Heart right ventricle (tissue), 16 donors: ENCODE results near the gene IL6ST. TPM values are rescaled to one million over a fixed set of nuclear protein-coding genes. Genes with fewer than 3 reads are reported as not detected.

ENCODE experiments used
- ATAC-seq, 8 donors: fragments of 200-7000 bp; cut with Tn5 transposase; one replicate each; pipeline ENCODE4 v1.9.1; 2020; ENCODE audit warnings: mild to moderate bottlenecking in 8 of 8, moderate library complexity in 8 of 8, moderate number of reproducible peaks in 1 of 8
- DNase-seq, 2 donors: peaks; one replicate each; pipeline ENCODE4 v3.0.0-alpha.2; 2020
- H3K27ac ChIP-seq, 10 donors: fragments of 200-600 bp; sonication (generic) in 2 of 10; one replicate each; pipeline versions ENCODE4 v1.5.0 to v1.8.0; 2020 to 2022; ENCODE audit warnings: mild to moderate bottlenecking in 3 of 10
- H3K27me3 ChIP-seq, 7 donors: fragments of 200-600 bp; one replicate each; pipeline ENCODE4 v1.8.0; 2021 to 2022; ENCODE audit warnings: mild to moderate bottlenecking in 2 of 7
- H3K36me3 ChIP-seq, 9 donors: fragments of 200-600 bp; sonication (generic) in 1 of 9; one replicate each; pipeline versions ENCODE4 v1.5.0 to v1.8.0; 2020 to 2022; ENCODE audit warnings: mild to moderate bottlenecking in 2 of 9
- H3K4me1 ChIP-seq, 9 donors: fragments of 200-600 bp; sonication (generic) in 1 of 9; one replicate each; pipeline versions ENCODE4 v1.5.0 to v1.8.0; 2020 to 2022; ENCODE audit warnings: mild to moderate bottlenecking in 4 of 9
- H3K4me3 ChIP-seq, 10 donors: fragments of 200-600 bp; sonication (generic) in 2 of 10; one replicate each; pipeline versions ENCODE4 v1.5.0 to v1.8.0; 2020 to 2022; ENCODE audit warnings: mild to moderate bottlenecking in 7 of 10, moderate library complexity in 2 of 10
- H3K9me3 ChIP-seq, 11 donors: fragments of 200-600 bp in 10 of 11; sonication (generic) in 2 of 11; one replicate each; pipeline versions ENCODE4 v1.5.0 to v1.8.0; 2013 to 2022; ENCODE audit warnings: mild to moderate bottlenecking in 2 of 11, control low read depth in 1 of 11, moderate library complexity in 1 of 11
- CTCF ChIP-seq, 9 donors: fragments of 200-600 bp; sonication (generic) in 2 of 9; IDR thresholded peaks; one replicate each; pipeline versions ENCODE4 v1.5.0 to v1.8.0; 2021 to 2022; ENCODE audit warnings: antibody characterized with exemption in 9 of 9, mild to moderate bottlenecking in 5 of 9, moderate library complexity in 1 of 9
- WGBS, 2 donors: extraction: QIAGEN DNeasy Blood & Tissue Kit; methylation state at CpG; one replicate each; pipeline ENCODE4 v1.1.7; 2013; ENCODE audit warnings: inconsistent platforms in 1 of 2; 5-methylcytosine and 5-hydroxymethylcytosine counted together
- intact Hi-C, 10 donors: fragments of 100-400 bp; cut with DNase I; formaldehyde crosslinking; loops; one replicate each; pipeline versions ENCODE4 v1.11.1 to v1.14.2; 2022
- polyA plus RNA-seq, 2 donors: library from polyadenylated mRNA; stranded (reverse); fragments of 200-250 nt; gene quantifications; one replicate each; pipeline ENCODE4 v1.2.3, GENCODE V29; 2013
- total RNA-seq, 10 donors: library from RNA; stranded (reverse); fragmentation: NEBNext Ultra II Directional in 3 of 10; extraction: Animal tissue kit (Norgen Biotek cat#: 25700) in 3 of 10; gene quantifications; one replicate each; pipeline versions ENCODE4 v1.2.1 to v1.2.4, GENCODE V29; 2021 to 2023
- donor health status: Arrhythmogenic right ventricular cardiomyopathy.
- donor health status: ischemic (EF 13 %, LVEDD 7.1; RV severe dilation, severe dysfunction).
- donor health status: healthy with polysubstance abuse.
- donor health status: DM: no; HTN: yes; CAD: no.
- donor health status: DM: no; HTN: no; CAD: no.
- donor health status: ischemic (EF 25% LVEDD 6.9; RV normal size, moderate dysfunction).
- donor health status: ischemic (EF 25% LVEDD 5.7; RV mildly dilated, moderate dysfunction).
- donor health status: healthy.
- donor health status: DM: yes; HTN: yes; CAD: no.
- donor health status: Ischemic cardiomyopathy.
- donor health status: ischemic (EF 35%, LVEDD 5.7; RV mildly dilated, moderate dysfunction).
- donor health status: nonischemic (EF 11% LVEDD 7.7; RV severe dilation, severe dysfunction).
- donor health status: DM: yes; HTN: yes; CAD: no.
- donor health status: PGD.
- donor health status: ischemic (EF 29% LVEDD 5.4; RV normal size, mild dysfunction).
- donor health status: nonischemic (EF 23%, LVEDD 6.1; RV moderate dilation, normal function).

The IL6ST gene
- total and polyA plus RNA-seq, 12 donors: 23.7 to 190 (median 134) TPM

- no peak for TF ChIP-seq CTCF (IDR thresholded peaks at IDR 0.05)
- Histone ChIP-seq H3K9me3 (peaks cover 0 to 4% (median 0%) of the 10 kb centered on the region in 11 donors), H3K27ac (no peak overlapping the region), H3K36me3 (no peaks in the 10 kb centered on the region), H3K27me3 (no peaks in the 10 kb centered on the region), H3K4me1 (peaks cover 0 to 9% (median 0%) of the 10 kb centered on the region in 9 donors), H3K4me3 (no peak overlapping the region)
- DNase-seq: no peak
- WGBS, 2 donors: 83 to 88% methylated on average over 3 of the region's 3 CpGs
- ATAC-seq: no peak
- intact Hi-C loops: no loop called here
These were observed 99.4 kb downstream of the IL6ST start for GRCh38 chr5:55895346-55895745.

- intact Hi-C loops: no loop called here
- Histone ChIP-seq H3K27ac (no peak overlapping the region), H3K9me3 (peaks cover 0 to 4% (median 0%) of the 10 kb centered on the region in 11 donors), H3K27me3 (no peaks in the 10 kb centered on the region), H3K4me3 (no peak overlapping the region), H3K4me1 (peaks cover 0 to 9% (median 0%) of the 10 kb centered on the region in 9 donors), H3K36me3 (no peaks in the 10 kb centered on the region)
- DNase-seq: no peak
- WGBS, 2 donors: 57 to 74% methylated on average over 3 of the region's 3 CpGs
- TF ChIP-seq CTCF (IDR thresholded peaks at IDR 0.05): no peak
- ATAC-seq: no peak
These were observed 100.6 kb downstream of the IL6ST start for GRCh38 chr5:55894135-55894534.

GRCh38 chr5:55892479-55892878 lies 102.3 kb downstream of the IL6ST start:
- H3K4me1 ChIP-seq: peaks cover 0 to 5% (median 0%) of the 10 kb centered on the region in 9 donors
- H3K27ac ChIP-seq: no peak overlapping the region
- no peak for TF ChIP-seq CTCF (IDR thresholded peaks at IDR 0.05)
- ATAC-seq (no peak), DNase-seq (no peak)
- 53% methylated on average over 2 of the region's 2 CpGs for WGBS, 2 donors
- H3K4me3 ChIP-seq: no peak overlapping the region
- H3K27me3 ChIP-seq: no peaks in the 10 kb centered on the region
- intact Hi-C loops: no loop called here
- H3K9me3 ChIP-seq: peaks cover 0 to 4% (median 0%) of the 10 kb centered on the region in 11 donors
- no peaks in the 10 kb centered on the region for H3K36me3 ChIP-seq

GRCh38 chr5:55888205-55888604 lies 106.6 kb downstream of the IL6ST start:
- Histone ChIP-seq H3K4me1 (no peaks in the 10 kb centered on the region), H3K4me3 (no peak overlapping the region), H3K9me3 (peaks cover 0 to 4% (median 0%) of the 10 kb centered on the region in 11 donors), H3K27ac (no peak overlapping the region), H3K27me3 (no peaks in the 10 kb centered on the region), H3K36me3 (no peaks in the 10 kb centered on the region)
- 93 to 94% methylated on average over 5 of the region's 5 CpGs for WGBS, 2 donors
- ATAC-seq (no peak), DNase-seq (no peak)
- intact Hi-C loops: no loop called here
- TF ChIP-seq CTCF (IDR thresholded peaks at IDR 0.05): no peak
